ENCODE results near the gene ELFN1. TPM values are rescaled to one million over a fixed set of nuclear protein-coding genes. Genes with fewer than 3 reads are reported as not detected.

ELFN1 gene
- polyA plus RNA-seq, 3 donors: 0.58 to 5.5 (median 0.67) TPM

DNA sequence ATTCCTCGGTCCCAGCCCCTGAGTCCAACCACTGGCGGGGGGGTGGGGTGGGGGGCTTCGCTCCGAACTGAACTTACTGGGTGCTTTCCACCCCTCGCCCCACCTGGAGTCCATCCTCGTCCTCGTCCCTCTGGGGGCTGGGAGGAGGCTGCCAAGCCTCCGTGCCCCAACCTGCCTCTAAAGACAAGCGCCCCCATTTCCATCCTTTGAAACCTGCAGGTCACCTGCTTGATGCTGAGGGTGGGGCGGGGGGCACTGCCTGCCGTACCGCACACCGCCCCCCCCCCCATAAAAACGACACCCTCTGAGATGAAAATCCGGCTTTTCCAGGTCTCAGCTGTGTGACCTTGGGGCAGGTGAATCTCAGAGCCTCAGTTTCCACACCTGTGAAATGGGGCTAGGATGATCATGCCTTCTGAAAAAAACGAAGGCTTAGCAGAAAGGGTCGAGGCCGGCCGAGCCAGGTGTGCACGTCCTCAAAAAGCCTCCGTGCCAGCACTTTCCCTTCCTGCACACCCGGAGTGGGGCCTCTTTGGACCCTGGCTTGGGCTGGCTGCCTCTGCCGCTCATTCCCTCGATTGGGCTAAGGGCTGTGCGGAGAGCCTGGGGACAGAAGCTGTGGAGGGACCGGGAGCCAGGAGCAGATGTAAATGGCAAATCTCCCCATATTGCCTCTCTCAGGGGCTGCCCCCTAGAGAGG is 967 bp downstream of the ELFN1 start:
- 28 to 34% (median 28%) methylated on average over 25 to 26 of the region's 26 CpGs for WGBS, 3 donors
- no peak overlapping the region for H3K27ac ChIP-seq (ENCODE audit: low read depth, low read length)

DNA sequence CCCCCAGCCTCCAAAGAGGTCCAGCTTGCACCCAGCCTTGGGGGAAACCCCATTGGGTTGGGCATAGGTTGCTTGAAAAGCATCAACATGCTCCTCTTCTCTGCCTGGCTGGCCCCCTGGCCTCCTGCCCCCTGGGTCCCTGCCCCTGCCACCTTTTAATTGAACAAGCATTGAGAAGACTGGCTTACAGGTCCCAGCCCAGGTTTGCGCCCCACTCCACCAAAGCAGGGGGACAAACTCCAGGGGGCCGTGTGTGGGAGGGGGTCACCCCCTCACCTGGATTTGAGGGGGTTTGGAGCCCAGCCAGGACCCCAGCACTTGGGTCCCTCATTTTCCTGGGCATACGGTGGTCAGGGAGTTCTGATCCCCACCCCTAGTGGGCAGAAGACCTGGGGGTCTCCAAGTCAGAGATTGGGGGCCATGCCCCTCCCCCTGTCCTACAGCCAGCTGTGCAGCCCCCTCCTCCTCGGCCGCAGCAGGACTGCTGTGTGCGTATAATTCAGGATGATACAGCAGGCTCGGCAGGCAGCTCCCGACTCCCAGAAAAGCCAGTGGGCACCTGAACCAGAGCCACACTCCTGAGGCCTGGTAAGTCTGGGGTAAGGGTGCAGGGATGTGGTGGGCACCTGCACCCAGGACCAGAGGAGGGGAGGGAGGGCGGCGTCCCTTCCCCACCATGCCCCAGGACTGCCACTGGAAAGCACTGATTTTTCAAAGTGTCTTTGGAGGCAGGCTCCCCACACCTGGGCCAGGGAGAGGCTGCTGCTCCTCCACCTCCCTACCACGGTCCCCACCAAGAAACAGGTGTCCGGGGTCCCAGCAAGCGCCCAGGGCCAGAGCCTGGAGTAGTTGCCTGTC is 1.7 kb downstream of the ELFN1 start:
- 74 to 81% (median 80%) methylated on average over 13 of the region's 13 CpGs for WGBS, 3 donors

DNA sequence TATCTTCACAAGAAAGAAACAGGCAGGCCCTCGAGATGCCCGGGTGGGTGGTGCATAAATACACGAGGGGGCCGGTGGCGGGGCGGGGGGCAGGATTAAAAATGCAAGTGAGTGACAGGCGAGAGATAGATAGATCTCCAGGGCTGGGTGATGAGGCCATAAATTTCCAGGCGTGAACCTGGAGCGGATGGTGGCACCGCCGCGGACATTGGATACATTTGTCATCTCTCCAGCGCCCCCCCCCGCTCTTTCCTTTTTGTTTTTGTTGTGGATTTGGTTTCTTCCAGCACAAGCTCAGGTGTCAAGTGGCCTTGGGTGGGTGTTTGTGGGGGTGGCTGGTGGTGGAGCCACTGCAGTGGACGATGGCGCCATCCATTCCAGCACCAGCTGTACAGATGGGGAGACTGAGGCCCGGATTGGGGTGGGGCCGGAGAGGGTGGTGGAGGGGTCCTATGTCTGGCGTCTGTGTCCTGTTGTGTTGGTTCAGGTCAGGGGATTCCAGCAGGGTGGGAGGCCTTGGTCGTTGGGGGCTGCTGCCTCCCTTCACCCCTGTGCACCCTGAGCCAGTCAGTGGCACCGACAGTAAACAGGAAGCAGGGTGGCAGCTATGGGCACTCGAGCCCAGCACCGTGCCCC is 2.9 kb downstream of the ELFN1 start:
- no peak overlapping the region for H3K27ac ChIP-seq (ENCODE audit: low read depth, low read length)
- WGBS, 3 donors: 73 to 80% (median 78%) methylated on average over 23 of the region's 23 CpGs

More for the DNA sequence above, 1.7 kb downstream of the ELFN1 start:
- H3K27ac ChIP-seq (ENCODE audit: low read depth, low read length): no peak overlapping the region

DNA sequence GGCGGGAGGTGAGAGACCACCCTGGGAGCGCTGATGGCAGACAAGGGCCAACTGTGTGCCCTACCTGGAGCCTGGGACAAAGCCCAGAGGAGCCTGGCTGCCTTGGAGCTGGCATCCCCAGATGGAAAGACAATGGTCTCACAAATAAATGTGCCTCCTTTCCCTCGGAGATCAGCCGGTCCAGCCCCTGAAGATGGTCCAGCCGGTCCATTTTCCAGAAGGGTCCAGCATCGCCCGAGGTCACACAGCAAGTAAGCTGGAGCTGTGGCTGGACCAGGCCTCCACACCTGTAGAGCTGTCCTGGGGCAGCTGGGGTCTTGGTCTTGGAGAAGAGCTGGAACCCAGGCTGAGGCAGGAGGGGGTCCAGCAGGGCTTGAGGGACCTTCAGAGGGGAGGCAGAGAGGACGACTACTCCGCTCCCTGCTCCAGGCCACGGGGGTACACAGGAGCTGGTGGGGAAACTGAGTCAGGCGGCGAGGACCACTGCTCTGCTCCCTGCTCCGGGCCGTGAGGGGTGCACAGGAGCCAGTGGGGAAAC is 3.6 kb downstream of the ELFN1 start:
- 82 to 90% (median 90%) methylated on average over 14 of the region's 14 CpGs for WGBS, 3 donors
- H3K27ac ChIP-seq (ENCODE audit: low read depth, low read length): no peak overlapping the region

DNA sequence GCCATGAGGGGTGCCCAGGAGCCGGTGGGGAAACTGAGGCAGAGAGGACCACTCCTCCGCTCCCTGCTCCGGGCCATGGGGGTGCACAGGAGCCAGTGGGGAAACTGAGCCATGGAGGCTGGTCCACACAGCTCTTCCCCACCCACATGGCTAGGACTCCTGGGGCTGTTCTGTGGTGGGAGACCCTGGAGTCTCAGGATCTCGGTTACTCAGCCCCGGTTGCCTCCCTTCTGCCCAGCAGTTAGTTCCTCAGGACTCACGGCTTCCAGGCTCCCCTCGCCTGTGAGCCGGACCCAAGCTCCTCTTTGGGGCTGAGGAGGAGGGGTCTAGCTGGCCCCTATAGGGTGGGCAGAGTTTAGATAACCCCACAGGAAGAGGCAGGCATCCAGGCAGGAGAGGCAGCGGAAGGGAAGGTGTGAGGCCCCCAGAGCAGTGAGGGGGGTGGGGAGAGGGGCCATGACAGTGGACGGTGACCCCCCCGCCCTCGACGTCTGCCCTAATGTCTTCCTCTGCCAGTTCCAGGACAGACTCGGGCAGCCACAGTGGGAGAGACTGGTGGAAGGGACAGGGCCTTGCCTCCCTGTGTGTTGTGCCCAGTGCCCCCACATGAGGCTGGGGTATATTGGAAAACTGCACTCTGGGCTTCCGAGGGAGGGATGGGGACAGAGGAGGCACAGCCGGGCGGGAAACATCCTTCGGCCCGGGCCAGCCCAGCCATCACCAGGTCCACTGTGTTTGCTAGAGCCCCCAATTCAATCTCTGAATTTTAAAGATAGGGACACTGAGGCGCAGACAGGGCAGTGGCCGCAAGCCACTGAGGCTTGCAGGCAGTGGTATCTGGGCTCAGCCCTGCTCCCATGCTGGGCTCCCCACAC is 4.3 kb downstream of the ELFN1 start:
- 70 to 84% (median 77%) methylated on average over 19 to 21 of the region's 21 CpGs for WGBS, 3 donors
- H3K27ac ChIP-seq (ENCODE audit: low read depth, low read length): no peak overlapping the region

DNA sequence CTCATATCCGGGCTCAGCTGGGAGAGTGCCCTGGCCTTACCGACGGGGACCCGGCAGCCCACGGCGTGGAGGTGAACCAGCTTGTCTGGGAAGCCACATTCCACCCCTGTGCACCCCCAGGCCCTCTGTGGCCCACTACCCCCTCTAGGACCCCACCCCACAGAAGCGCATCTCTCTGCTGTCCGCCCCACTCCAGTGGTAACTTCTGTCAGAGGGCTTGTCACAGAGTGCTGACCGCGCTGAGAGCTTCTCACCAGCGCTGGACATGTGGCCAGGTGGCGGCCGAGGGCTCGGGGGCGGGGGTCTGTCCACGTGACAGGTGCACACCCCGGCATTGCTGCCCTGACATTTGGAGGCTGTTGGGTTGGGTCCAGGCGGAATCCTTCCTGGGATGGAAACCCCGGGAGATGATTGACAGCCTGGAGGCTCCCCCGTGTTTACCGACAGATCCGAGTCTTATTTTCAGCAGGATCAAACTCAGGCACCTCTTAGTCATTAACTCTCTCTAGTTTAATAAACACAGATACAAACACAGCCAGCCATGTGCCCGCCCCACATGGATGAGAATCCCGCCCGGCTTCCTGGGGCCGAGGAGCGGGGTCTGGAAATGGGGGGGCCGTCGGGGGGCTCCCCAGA is 5.1 kb downstream of the ELFN1 start:
- H3K27ac ChIP-seq (ENCODE audit: low read depth, low read length): no peak overlapping the region
- WGBS, 3 donors: 55 to 72% (median 70%) methylated on average over 29 of the region's 29 CpGs

DNA sequence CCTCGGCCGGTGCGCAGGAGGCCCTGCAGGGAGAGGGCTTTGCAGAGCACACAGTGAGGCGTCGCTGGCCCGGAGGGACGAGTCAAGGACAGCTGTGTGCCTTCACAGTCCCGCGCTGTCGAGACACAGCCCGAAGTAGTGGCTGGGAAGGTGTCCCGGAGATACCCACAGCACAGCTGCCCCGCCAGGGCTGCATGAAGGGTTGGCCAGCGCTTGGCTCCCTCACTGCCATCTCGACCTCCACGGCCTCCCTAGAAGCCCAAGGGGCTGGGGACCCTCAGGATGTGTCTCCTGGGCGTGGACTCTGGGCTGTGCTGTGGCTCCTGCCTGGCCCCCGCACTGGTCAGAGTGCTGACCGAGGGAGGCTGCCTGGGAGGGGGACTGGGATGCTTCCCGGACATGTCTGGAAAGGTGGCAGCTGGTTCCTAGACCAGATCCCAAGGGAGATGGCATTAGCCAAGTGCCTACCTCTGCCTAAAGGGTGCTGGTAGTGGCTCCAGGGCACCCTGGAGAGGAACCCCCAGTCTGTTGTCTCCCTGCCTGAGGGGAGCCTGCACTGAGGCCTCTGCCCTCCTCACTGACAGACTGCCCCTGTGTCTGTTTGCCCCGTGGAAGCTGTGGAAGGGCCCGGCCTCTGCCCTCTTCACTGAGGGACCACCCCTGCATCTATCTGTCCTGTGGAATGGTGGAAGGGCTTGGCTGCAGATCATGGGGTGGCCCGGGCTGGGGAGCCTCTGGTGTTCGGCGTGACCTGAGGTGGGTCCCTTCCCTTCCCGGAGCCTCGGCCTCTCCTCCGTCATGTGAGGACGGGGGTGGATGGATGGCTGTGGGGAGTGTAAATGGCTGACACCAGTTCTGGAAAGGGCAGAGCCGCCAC is 5.8 kb downstream of the ELFN1 start:
- 64 to 81% (median 79%) methylated on average over 30 of the region's 30 CpGs for WGBS, 3 donors
- no peak overlapping the region for H3K27ac ChIP-seq (ENCODE audit: low read depth, low read length)

DNA sequence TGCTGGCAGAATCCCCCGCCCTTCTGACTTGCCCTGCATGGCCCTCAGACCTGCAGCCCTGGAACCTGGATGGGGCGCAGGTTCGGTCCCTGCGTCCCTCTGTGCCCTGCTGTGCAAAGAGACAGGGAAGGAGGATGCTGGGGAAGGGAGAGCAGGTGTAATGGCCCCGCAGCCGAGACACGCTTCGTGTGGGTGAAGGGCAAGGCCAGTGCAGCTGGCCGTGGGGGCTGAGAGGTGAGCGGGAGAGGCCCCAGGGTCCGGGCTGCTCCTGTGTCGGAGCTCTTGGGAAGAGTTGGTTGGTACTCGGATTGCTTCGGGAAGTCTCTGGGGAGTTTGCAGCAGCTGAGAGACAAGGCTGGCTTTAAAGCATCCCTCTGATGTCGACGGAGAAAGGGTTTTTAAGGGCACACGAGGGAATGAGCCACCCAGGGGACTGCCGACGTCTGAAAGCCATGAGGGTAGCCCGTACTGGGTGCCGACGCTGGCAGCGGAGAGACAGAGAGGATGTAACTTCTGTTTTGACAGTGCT is 6.5 kb downstream of the ELFN1 start:
- H3K27ac ChIP-seq (ENCODE audit: low read depth, low read length): no peak overlapping the region
- 76 to 83% (median 80%) methylated on average over 23 of the region's 23 CpGs for WGBS, 3 donors

DNA sequence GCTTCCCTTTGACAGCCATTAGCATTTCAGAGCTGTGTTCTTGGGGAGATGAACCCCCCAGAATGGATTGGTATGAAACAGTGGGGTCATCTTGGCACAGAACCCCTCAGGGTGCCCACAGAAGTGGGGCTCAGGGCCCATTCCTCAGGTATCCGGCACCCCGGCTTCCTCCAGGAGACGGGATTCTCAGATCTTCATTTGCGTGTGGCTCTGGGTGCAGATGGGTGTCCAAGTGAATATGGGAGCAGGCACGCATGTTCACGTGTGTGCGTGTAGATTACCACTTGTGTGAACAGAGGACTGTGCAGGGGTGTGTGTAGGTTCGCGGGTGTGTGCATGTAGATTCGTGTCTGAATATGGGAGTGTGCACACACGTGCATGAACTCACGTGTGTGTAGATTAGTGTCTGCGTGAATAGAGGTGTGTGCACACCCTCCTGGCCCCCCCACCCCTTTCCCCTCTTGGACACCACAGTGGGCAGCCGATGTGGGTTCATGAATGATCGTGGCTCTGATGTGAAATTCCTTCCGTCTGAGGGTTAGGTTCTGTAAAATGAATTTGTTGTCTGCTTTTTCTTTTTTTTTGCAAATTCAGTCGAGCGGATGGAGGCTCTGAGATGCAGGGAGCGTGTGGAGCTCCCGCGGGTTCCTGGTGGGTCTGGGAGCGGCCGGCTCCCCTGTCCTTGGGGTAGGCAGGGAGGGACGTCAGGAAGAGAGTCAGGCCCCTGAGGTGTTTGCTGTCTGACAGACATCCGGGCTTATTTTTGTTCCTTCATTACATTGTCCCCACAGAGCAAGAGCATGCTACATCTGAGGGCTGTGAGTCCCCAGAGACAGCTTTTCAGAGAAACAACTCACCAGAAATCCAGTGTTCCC is 7.4 kb downstream of the ELFN1 start:
- WGBS, 3 donors: 75 to 81% (median 80%) methylated on average over 25 of the region's 25 CpGs
- H3K27ac ChIP-seq (ENCODE audit: low read depth, low read length): no peak overlapping the region

DNA sequence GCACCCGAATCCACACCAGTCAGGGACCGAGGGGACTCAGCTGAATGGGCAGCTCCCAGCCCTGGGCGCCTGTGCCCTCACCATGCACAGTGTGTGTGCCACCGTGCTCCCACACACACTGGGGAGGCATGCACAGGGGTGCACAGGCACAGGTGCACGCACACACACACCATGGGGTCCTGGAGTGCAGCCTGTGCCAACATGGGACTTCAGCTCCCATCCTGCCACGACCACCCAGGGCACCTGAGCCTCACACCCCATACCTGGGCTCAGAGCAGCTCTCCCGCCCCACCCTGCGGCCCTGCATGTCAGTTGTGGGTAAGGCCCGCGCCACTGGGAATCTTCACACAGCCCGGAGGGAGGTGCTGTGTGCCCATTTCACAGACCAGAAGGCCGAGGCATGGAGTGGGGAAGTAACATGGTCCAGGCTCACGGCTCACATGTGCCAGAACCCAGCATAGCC is 8.0 kb downstream of the ELFN1 start:
- no peak overlapping the region for H3K27ac ChIP-seq (ENCODE audit: low read depth, low read length)
- 88 to 95% (median 89%) methylated on average over 13 of the region's 13 CpGs for WGBS, 3 donors

DNA sequence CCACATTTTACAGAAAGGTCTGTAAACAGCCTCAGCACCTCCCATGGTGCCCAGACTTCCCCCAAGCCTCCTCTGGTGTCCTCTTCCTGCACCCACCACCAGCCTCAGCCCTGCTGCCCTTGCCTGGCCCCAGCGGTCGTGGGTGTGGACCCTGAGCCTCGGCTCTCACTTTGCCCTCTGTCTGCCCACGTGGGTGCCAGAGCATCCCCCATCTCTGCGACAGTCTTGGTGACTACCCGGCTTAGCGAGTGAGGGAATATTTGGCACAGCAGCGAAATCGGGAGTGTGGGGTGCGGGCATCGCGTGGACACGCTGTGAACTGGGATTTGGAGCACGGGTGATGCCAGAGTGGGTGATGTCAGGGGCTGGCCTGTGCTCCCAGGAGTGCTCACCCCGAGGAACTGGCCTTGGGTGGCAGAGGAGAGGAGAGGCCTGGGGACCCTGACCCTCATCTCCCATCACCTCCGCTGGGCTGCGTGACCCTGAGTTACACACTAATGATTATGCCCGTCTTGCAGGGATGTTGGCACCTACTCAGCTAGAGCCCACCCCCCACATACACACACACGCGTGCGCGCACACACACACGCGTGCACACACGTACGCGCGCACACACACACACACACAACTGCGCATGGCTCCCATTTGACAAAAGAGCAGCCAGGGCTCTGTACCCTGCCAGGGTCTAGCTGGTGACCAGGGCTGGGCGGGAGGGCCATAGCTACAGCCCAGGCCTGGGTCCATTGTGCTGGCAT is 8.7 kb downstream of the ELFN1 start:
- no peak overlapping the region for H3K27ac ChIP-seq (ENCODE audit: low read depth, low read length)
- 87 to 90% (median 87%) methylated on average over 30 of the region's 30 CpGs for WGBS, 3 donors

DNA sequence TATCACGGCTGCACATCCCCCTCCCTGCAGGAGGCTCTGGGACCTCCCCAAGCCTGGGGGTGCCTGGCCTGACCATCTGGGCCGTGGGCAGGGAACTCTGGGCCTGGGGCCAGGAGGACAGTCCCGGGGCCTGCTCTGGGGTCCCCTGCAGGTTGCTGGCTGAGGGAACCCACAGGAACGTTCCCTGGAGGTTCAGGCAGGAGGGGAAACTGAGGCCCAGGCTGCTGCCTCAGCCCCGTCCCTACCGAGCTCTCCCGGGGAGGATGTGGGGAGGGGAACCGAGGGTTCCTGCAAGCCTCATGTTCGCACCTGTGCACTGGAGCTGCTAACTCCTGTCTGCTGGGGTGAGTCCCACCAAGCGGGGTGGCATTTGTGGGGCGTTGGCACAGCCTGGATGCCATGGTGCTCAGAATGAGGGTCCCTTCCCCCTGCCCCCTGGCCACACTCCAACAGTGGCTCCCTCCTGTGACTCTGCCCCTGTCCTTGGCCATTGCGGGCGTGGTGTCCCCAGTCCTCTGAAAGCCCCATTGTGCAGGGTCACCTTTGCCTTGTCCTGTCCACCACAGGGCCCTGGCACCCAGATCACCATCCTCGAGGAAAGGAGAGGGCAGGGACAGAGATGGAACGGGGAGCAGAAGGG is 9.4 kb downstream of the ELFN1 start:
- WGBS, 3 donors: 80 to 85% (median 84%) methylated on average over 14 to 15 of the region's 15 CpGs
- H3K27ac ChIP-seq (ENCODE audit: low read depth, low read length): no peak overlapping the region

DNA sequence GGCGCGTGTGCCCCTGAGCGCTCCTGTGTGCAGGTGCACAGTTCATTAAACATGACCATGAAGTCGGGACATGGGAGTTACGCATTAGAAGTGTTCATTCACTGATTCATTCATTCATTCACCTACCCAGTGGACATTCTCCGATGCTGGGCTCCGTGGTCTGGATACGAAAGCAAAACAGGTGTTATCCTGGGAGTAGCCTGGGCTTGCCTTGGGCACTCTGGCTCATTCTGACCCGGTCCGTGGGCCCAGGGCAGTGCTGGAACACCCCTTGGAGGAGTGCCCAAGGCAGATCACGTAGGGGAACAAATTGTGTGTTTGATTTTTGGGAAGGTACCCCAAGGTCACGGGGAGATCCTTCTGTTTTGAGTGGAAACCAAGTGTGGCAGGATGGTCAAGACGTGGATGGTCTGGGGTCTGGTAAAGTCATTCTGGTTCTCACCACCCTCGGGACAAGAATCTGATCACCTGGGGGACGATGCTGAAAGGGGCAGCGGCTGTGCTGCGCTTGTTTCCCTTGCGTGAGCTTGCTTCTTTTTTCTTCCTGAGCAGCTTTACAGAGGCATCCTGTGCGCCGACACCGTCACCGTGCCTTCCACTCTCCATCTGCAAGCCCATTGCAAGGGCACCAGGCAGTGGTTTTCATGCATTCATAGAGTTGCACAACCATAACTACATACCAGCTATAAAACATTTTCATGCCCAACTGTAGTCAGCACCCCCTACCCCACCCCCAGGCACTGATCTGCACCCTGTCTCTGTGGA is 10.1 kb downstream of the ELFN1 start:
- WGBS, 3 donors: 86 to 92% (median 91%) methylated on average over 22 of the region's 22 CpGs
- no peak overlapping the region for H3K27ac ChIP-seq (ENCODE audit: low read depth, low read length)

DNA sequence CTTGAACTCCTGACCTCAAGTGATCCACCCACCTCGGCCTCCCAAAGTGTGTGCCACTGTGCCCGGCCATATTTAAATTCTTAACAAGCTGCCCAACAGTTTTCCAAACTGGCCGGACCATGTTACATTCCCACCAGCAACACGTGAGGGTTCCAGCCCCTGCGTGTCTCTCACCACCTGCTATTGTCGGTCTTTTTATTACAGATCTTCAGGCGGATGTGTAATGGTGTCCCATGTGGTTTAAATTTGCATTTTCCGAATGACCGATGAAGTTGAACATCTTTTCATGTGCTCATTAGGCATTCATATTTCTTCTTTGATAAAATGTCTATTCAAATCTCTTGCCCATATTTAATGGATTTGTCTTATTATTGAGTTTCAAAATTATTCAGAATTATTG is 11.5 kb downstream of the ELFN1 start:
- 82 to 94% (median 92%) methylated on average over 9 of the region's 9 CpGs for WGBS, 3 donors
- no peak overlapping the region for H3K27ac ChIP-seq (ENCODE audit: low read depth, low read length)

Data from adipose tissue (tissue), 3 donors.